IMR-90 (cell line): ENCODE data around the gene PRSS21. TPM values are rescaled to one million over a fixed set of nuclear protein-coding genes. Genes with fewer than 3 reads are reported as not detected.
A peak's percentile ranks its signal among the peaks of the same experiment; 100 is the strongest.

Source experiments
- ATAC-seq: fragments of 200-7000 bp; cut with Tn5 transposase; 2 replicates; pipeline ENCODE4 v1.9.1; 2020; ENCODE audit warnings: low read depth, mild to moderate bottlenecking, moderate library complexity
- BruUV-seq: library from RNA; stranded (reverse); fragments of 400-500 nt; replicated peaks from 2 replicates; lab custom pipeline; 2021; lab: Mats Ljungman, UMichigan
- CTCF ChIA-PET: fragments of 300-600 bp; formaldehyde crosslinking; extraction: SDS; loops from one replicate; lab custom pipeline; 2021; ENCODE audit warnings: antibody characterized with exemption; lab: Yijun Ruan, JAX
- POLR2A ChIA-PET: fragments of 300-600 bp; sonication (Branson Sonifier 250); formaldehyde crosslinking; loops from one replicate; lab custom pipeline; 2022; ENCODE audit warnings: antibody characterized with exemption; ENCODE audit not compliant: unreplicated experiment; lab: Charles Lee
- DNase-seq: peaks from one replicate; pipeline ENCODE4 v3.0.0; 2013
- H2AFZ ChIP-seq: replicated peaks from 2 replicates; pipeline ENCODE3; 2013; ENCODE audit warnings: low read length, mild to moderate bottlenecking; ENCODE audit not compliant: poor library complexity
- H2AK5ac ChIP-seq: 2 replicates; pipeline ENCODE4 v1.6.1; 2013; ENCODE audit warnings: low read depth, low read length, inconsistent platforms
- H2AK9ac ChIP-seq: replicated peaks from 2 replicates; pipeline ENCODE3; 2013; ENCODE audit warnings: mild to moderate bottlenecking, low read depth, low read length, moderate library complexity; ENCODE audit not compliant: poor library complexity
- H2BK120ac ChIP-seq: 2 replicates; pipeline ENCODE4 v1.6.1; 2013; ENCODE audit warnings: low read depth, low read length, inconsistent platforms
- H2BK15ac ChIP-seq: 3 replicates; pipeline ENCODE4 v1.6.1; 2013; ENCODE audit warnings: low read depth, low read length, inconsistent platforms
- H2BK20ac ChIP-seq: 2 replicates; pipeline ENCODE4 v1.6.1; 2013; ENCODE audit warnings: low read depth, mild to moderate bottlenecking, inconsistent platforms, low read length, moderate library complexity
- H2BK5ac ChIP-seq: 2 replicates; pipeline ENCODE4 v1.6.1; 2013; ENCODE audit warnings: mild to moderate bottlenecking, low read depth, low read length, inconsistent platforms; ENCODE audit not compliant: poor library complexity, severe bottlenecking
- H3K14ac ChIP-seq: replicated peaks from 2 replicates; pipeline ENCODE4 v1.6.1; 2013; ENCODE audit warnings: low read depth, low read length, inconsistent platforms
- H3K18ac ChIP-seq: 2 replicates; pipeline ENCODE4 v1.6.1; 2013; ENCODE audit warnings: low read depth, low read length, control low read depth
- H3K23ac ChIP-seq: 2 replicates; pipeline ENCODE4 v1.6.1; 2013; ENCODE audit warnings: low read depth, low read length, inconsistent platforms
- H3K27ac ChIP-seq: 2 replicates; pipeline ENCODE4 v1.5.1; 2013; ENCODE audit warnings: mild to moderate bottlenecking, control low read depth, low read length; ENCODE audit not compliant: insufficient read depth
- H3K27me3 ChIP-seq: 2 replicates; pipeline ENCODE4 v1.6.1; 2013; ENCODE audit warnings: low read length; ENCODE audit not compliant: control insufficient read depth, insufficient read depth
- H3K36me3 ChIP-seq: 2 replicates; pipeline ENCODE4 v1.6.1; 2013; ENCODE audit warnings: low read length, mixed read lengths; ENCODE audit not compliant: control insufficient read depth, insufficient read depth
- H3K4ac ChIP-seq: 2 replicates; pipeline ENCODE4 v1.6.1; 2013; ENCODE audit warnings: low read depth, low read length, inconsistent platforms
- H3K4me1 ChIP-seq: 2 replicates; pipeline ENCODE4 v1.6.1; 2013; ENCODE audit warnings: low read length, mixed read lengths; ENCODE audit not compliant: control insufficient read depth, insufficient read depth
- H3K4me2 ChIP-seq: 2 replicates; pipeline ENCODE4 v1.6.1; 2013; ENCODE audit warnings: low read depth, mild to moderate bottlenecking, control low read depth, low read length, moderate library complexity
- H3K4me3 ChIP-seq: 2 replicates; pipeline ENCODE4 v1.5.1; 2013; ENCODE audit warnings: low read depth, mild to moderate bottlenecking, control low read depth, low read length, moderate library complexity; ENCODE audit not compliant: insufficient read depth
- H3K56ac ChIP-seq: 2 replicates; pipeline ENCODE4 v1.6.1; 2013; ENCODE audit warnings: low read length, inconsistent platforms; ENCODE audit not compliant: insufficient read depth; ENCODE audit errors: extremely low read depth
- H3K79me1 ChIP-seq, 2 experiments: 2 replicates each; pipeline ENCODE4 v1.6.1; 2013; ENCODE audit warnings: low read length in 2 of 2, inconsistent platforms in 1 of 2, low read depth in 1 of 2
- H3K9ac ChIP-seq: 2 replicates; pipeline ENCODE4 v1.6.1; 2013; ENCODE audit warnings: low read depth, low read length, control low read depth
- H3K9me1 ChIP-seq: 2 replicates; pipeline ENCODE4 v1.6.1; 2013; ENCODE audit warnings: low read length, inconsistent platforms; ENCODE audit not compliant: insufficient read depth
- H3K9me3 ChIP-seq: 2 replicates; pipeline ENCODE4 v1.6.1; 2013; ENCODE audit warnings: low read length; ENCODE audit not compliant: control insufficient read depth, insufficient read depth
- H4K20me1 ChIP-seq: 2 replicates; pipeline ENCODE4 v1.6.1; 2013; ENCODE audit warnings: low read length, inconsistent platforms; ENCODE audit not compliant: insufficient read depth
- H4K5ac ChIP-seq: 2 replicates; pipeline ENCODE4 v1.6.1; 2013; ENCODE audit warnings: mild to moderate bottlenecking, low read depth, low read length, control low read depth
- H4K8ac ChIP-seq, 2 experiments: 2 replicates each; pipeline ENCODE4 v1.6.1; 2013; ENCODE audit warnings: low read depth in 2 of 2, low read length in 2 of 2, control low read depth in 1 of 2, inconsistent platforms in 1 of 2
- H4K91ac ChIP-seq: 2 replicates; pipeline ENCODE4 v1.6.1; 2013; ENCODE audit warnings: low read depth, low read length, inconsistent platforms; ENCODE audit not compliant: insufficient read depth
- BHLHE40 ChIP-seq: fragments of 150-350 bp; IDR thresholded peaks from 2 replicates; pipeline ENCODE4 v1.6.1; 2016; ENCODE audit warnings: mild to moderate bottlenecking, low read depth, low read length
- CEBPB ChIP-seq: IDR thresholded peaks from 2 replicates; pipeline ENCODE4 v1.6.1; 2012; ENCODE audit warnings: low read depth, low read length, improper control_type of control experiment
- FOS ChIP-seq: fragments of 150-350 bp; IDR thresholded peaks from 2 replicates; pipeline ENCODE4 v1.6.1; 2016; ENCODE audit warnings: low read depth, low read length
- NFE2L2 ChIP-seq: fragments of 150-350 bp; IDR thresholded peaks from 2 replicates; pipeline ENCODE4 v1.6.1; 2016; ENCODE audit warnings: low read depth, mild to moderate bottlenecking, low read length
- POLR2A ChIP-seq: IDR thresholded peaks from 2 replicates; pipeline ENCODE4 v1.6.1; 2012; ENCODE audit warnings: mild to moderate bottlenecking, low read depth, low read length
- WGBS, 2 experiments: methylation state at CpG; one replicate each; pipeline versions ENCODE4 v1.1.5 to v1.1.7; 2013; ENCODE audit warnings: missing lambda C conversion rate in 2 of 2; ENCODE audit not compliant: insufficient read length in 1 of 2; ENCODE audit errors: extremely low coverage in 2 of 2; 5-methylcytosine and 5-hydroxymethylcytosine counted together
- dilution Hi-C: fragments of 300-500 bp; cut with HindIII; formaldehyde crosslinking; loops from one replicate; pipeline ENCODE4 v1.14.3; 2018; ENCODE audit warnings: low sequenced_read_pairs; ENCODE audit not compliant: unreplicated experiment
- in situ Hi-C: fragments of 300-500 bp; cut with MboI; formaldehyde crosslinking; loops from 3 replicates; pipeline ENCODE4 v1.14.3; 2019; ENCODE audit warnings: low sequenced_read_pairs, inconsistent platforms, mixed read lengths
- intact Hi-C: fragments of 100-400 bp; cut with micrococcal nuclease; formaldehyde crosslinking; loops from 2 replicates; pipeline ENCODE4 v1.10.0; 2022
- polyA plus RNA-seq, 3 experiments: library from polyadenylated mRNA; depleted of rRNA; stranded (reverse); fragments of >200 nt; gene quantifications; 2 replicates each; pipeline ENCODE4 v1.2.3, GENCODE V29; 2012; ENCODE audit warnings: low replicate concordance in 1 of 3
- total RNA-seq: library from RNA; depleted of rRNA; stranded (reverse); fragments of >200 nt; gene quantifications from 2 replicates; pipeline ENCODE4 v1.2.3, GENCODE V29; 2012

Gene PRSS21
- total and polyA plus RNA-seq, 2 of the 4 experiments (the other 2 are of a cell fraction): 0.21 TPM; not detected in 1

DNA sequence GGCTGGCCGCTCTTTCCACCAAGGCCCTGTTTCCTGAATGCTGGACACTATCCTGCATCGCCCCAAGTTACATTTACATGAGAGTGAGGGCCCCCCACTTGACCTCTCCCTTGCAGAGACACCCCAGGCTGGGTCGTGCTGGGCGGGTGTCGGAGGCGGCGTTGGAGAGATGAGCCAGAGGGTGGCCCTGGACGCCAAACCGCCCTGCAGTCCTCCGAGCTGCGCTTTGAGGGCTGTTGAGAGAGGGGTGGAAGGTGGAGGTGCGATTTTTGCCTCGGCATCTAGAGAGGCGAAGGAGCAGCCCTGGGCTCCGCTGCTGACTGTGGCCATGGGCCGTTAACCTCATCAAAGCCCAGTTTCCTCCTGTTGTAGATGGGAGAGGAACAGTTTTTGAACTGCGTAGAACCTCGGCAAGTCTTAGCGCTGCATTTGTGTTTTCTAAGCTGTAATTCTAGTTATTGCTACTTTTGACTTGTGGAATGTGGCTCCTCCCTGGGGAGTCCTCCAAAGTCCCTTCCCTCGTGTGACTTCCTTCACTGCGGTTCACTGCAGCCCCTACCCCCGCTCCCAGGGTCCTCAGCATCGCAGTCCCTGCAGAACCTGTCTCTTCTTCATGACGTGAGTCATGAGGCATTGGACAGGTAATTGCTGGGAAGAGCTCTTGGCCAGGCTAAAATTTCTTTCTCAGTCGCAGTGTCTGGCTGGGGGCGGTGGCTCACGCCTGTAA, 39.0 kb upstream of the PRSS21 start:
- TF ChIP-seq BHLHE40 (no peak), POLR2A (peak; percentile 14; the same call in 1 of the 2 replicates), CEBPB (no peak), NFE2L2 (no peak), FOS (no peak)
- peak overlapping the region; percentile 98 for H2AK5ac ChIP-seq
- peaks cover 30% of the 10 kb centered on the region for H4K20me1 ChIP-seq
- peak overlapping the region; percentile 96 for H3K4me3 ChIP-seq
- peak overlapping the region; percentile 99 for H3K4ac ChIP-seq
- H4K8ac ChIP-seq: peak overlapping the region; percentile 99 to 100
- ChIA-PET POLR2A (no interaction called here), CTCF (no interaction called here)
- H3K56ac ChIP-seq: peak overlapping the region; percentile 96
- intact Hi-C loops (no loop called here), in situ Hi-C loops (no loop called here), dilution Hi-C loops (no loop called here)
- H3K14ac ChIP-seq: peak overlapping the region; percentile 99
- H3K9me1 ChIP-seq: peaks cover 10% of the 10 kb centered on the region
- H3K9me3 ChIP-seq: no peaks in the 10 kb centered on the region
- H2BK15ac ChIP-seq: no peak overlapping the region
- BruUV-seq: no TSS peak
- H2AK9ac ChIP-seq: peak overlapping the region; percentile 100
- H2BK5ac ChIP-seq: peak overlapping the region; percentile 97
- DNase-seq (no peak), ATAC-seq (peak; percentile 1)
- peaks cover under 1% of the 10 kb centered on the region; the same call in 1 of the 2 replicates for H3K27me3 ChIP-seq
- peak overlapping the region; percentile 86 for H3K4me2 ChIP-seq
- H2BK20ac ChIP-seq: no peak overlapping the region
- peak overlapping the region; percentile 99 for H3K9ac ChIP-seq
- peak overlapping the region; percentile 98 for H4K5ac ChIP-seq
- peaks cover 21% of the 10 kb centered on the region for H3K36me3 ChIP-seq
- peak overlapping the region; percentile 99 for H4K91ac ChIP-seq
- WGBS, 2 experiments: 40% methylated on average over 5 of the region's 27 CpGs; no CpG with 5 or more reads in 1 of the 2 experiments
- H3K4me1 ChIP-seq: peaks cover 9% of the 10 kb centered on the region
- H3K27ac ChIP-seq: peak overlapping the region; percentile 100
- H2AFZ ChIP-seq: peak overlapping the region; percentile 98
- H3K18ac ChIP-seq: peak overlapping the region; percentile 97; the same call in 1 of the 2 replicates
- H3K79me1 ChIP-seq: peaks cover 16 to 62% of the 10 kb centered on the region in 2 experiments
- peak overlapping the region; percentile 65; the same call in 1 of the 2 replicates for H2BK120ac ChIP-seq
- peak overlapping the region; percentile 99 for H3K23ac ChIP-seq
